SW 1271 (cell line): Measurements from ENCODE around the gene HOXC5.

Experiments
- DNase-seq, 2 experiments: peaks; one replicate each; lab custom pipeline; 2025; lab: John Stamatoyannopoulos, UW

The HOXC5 gene

DNA sequence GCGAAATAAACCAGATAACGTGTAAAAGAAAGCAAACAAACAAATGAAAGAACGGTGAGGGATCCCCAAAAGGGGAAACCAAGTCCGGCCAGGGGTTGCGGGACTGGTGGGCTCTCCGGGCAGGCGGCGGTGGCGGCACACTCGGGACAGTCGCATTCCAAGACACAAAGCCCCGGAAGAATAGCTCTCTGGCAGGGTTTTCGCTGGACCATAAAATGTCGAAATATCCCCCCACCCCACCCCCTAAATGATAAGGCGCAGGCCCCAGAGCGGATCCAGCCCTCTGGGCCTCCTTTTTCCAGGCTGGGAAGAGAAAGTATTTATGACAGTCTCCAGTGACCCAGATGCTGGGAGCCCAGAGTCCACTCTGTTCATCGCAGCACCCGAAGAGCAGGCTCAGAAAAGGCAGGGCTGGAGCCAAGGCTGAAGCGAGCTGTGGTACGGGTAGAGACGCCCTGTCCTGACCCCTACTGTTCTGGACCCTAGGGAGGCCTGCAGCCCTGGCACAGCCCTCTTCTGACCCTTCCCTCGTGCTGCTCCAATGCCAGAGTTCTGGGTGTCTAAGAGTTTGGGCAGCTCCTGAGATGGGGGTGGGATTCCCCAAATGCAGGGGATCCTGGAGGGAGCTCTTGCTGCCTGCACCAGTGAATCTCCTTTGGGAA is 26.2 kb upstream of the HOXC5 start:
- no peak for DNase-seq

GRCh38 chr12:54007538-54008259 is 25.2 kb upstream of the HOXC5 start:
- DNase-seq, result no peak

DNA sequence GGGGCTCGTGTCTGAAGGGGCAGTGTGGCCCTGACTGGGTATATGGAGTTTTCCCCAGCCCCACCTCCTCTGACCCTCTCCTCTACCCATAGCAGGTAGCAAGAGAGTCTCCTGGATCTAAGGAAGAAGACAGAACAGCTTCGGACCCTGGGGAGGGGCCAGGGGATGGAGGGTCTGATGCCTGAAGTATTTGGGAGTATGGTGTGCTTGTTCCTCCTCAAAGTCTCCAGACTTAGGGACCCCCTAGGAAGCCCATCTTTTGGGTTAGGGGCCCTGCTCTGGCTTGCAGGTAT is 24.6 kb upstream of the HOXC5 start:
- DNase-seq, result no peak

DNA sequence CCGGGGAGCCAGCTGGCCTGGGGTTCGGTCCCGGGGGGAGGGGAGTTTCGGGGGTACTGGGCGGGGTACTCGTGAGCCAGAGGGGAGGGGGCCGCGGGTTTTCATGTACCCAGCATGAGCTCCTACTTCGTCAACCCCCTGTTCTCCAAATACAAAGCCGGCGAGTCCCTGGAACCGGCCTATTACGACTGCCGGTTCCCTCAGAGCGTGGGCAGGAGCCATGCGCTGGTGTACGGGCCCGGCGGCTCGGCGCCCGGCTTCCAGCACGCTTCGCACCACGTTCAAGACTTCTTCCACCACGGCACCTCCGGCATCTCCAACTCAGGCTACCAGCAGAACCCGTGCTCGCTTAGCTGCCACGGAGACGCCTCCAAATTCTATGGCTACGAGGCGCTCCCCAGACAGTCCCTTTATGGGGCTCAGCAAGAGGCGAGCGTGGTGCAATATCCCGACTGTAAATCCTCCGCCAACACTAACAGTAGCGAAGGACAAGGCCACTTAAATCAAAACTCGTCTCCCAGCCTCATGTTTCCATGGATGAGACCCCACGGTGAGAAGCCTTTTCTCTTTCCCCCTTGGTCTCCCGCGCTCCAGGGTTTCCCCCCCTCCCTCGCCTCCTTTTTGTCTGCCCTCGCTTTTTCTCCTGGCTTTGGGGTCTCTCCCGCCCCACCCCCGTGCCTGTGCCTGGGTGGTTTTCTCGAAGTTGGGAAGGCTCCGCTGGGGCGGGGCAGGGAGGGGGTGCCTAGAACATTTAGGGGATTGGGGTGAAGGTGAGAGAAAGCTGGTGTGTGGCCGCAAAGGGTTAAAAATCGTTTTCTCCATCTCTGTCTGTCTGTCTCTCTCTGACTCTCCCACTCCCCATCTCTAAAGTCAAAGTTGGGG is 23.4 kb upstream of the HOXC5 start:
- peak in 1 of 2 experiments; percentile 34 for DNase-seq

DNA sequence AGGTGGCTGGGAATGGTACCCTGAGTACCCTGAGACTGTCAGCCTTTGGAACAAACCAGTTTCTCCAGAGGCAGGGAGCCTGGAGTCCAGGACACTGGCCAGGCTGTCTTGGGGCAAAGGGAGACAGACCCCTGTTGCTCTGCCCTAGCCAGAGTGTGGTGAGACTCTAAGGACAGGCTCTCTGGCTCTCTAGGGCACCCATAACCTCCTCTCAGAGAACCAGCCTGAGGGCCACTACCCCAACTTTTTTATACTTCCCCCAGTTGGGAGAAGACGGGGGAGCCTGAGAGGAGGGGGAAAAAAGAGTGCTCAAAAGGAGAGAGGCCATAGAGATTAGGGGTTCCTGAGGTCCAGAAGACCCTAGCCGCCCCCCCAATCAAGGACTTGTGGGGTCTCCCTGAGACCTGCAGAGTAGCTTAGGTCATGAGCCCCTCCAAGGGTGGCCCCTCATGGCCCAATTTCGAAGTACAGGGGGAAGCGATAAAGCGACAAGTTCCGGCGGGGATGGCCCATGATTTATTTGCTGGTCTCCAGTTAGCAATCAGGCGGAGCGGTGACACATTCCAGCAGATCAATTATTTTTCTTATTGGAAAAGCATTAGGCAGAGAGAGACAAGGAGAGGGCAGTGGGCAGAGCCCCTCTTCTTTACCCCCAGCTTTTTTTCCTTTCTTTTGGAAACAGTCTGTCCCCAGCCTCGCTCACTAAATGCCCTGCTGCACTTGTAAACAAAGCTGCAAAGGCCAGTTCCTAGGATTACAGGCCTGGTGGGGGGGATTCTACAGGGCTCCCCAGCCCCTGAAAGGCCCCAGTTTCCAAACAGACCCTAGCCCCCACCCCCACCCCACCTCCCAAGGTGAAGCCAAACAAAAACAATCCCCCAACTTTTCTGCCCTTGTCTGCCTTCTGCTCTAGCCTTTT is 22.5 kb upstream of the HOXC5 start:
- DNase-seq, result no peak

- no peak for DNase-seq
These were observed 21.7 kb upstream of the HOXC5 start for GRCh38 chr12:54010972-54011664.

- no peak for DNase-seq
These were observed 21.0 kb upstream of the HOXC5 start for GRCh38 chr12:54011665-54012532.

- DNase-seq, result no peak
These were observed 20.0 kb upstream of the HOXC5 start for GRCh38 chr12:54012631-54013409.

DNA sequence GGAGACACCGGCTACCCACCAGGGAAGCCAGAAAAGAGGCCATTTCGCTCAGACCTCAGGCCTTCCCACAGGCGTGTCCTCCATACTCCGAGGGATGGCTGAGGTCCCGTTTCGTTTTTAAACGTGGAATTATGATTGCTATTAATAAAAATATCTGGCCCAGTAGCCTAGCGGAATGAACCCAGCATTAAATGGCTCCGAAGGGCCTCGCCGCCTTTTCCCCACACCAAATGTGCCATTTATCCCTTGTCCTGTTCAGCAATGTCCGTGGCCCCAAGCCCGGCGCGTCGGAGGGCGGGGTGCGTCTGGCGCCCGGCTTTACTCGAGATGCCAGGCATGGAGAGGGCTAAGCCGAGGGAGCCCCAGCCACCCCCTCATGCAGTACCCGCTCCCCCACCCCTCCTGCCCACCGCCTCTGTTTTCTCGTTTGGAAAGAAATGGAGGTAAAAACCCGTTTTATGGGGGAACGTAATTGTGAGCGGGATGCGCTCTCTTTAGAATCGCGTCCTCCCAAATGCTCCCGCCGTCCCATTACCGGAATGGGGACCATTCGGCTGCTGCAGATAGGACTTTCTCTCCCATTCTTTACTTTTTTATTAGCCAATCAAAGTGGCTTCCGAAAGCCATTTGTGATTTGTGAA is 18.4 kb upstream of the HOXC5 start:
- DNase-seq, result no peak

GRCh38 chr12:54015018-54015931 is 17.6 kb upstream of the HOXC5 start:
- no peak for DNase-seq

DNA sequence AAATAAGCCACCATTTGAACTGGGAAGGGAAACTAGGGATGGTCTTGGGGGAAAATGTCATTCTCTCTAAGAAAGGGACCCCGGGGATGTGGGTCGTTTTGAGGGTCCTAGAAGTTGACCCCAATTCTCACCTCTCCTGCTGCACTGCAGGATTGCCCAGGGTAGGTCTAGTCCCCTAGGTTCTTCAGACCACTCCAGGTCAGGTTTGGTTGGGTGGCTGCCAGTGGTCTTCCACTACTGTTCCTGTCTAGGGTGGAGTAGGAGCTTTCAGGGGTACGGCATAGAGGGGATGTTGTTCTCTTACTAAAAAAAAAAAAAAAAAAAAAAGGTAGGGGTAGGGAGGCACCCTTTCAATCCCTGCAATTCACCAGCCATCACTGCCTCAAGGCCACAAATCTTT is 16.8 kb upstream of the HOXC5 start:
- DNase-seq, result no peak

DNA sequence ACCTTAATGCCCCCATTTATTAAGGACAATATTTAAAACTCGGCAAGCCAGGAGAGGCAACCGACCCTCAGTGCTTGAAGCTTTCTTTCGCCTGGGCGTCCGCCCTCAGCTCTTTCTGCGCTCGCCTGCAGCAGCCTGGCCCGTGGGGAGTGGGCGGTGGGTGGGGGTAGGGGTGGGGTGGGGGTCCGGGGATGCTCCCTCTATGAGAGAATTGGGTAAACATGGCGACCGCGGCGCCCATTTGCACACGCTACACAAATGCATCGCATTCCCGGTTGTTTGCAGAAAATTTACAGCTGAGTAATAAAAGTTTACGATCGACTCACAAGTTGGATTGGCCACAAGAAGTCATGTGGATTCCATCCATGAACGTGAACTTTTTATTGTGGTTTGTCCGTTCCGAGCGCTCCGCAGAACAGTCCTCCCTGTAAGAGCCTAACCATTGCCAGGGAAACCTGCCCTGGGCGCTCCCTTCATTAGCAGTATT is 16.3 kb upstream of the HOXC5 start:
- peak; percentile 43 to 80 for DNase-seq

- DNase-seq, result peak in 1 of 2 experiments; percentile 86
These were observed 15.6 kb upstream of the HOXC5 start for GRCh38 chr12:54017027-54017788.

- peak; percentile 93 to 94 for DNase-seq
These were observed 14.9 kb upstream of the HOXC5 start for GRCh38 chr12:54017878-54018467.

GRCh38 chr12:54018468-54018984 is 14.3 kb upstream of the HOXC5 start:
- peak; percentile 48 to 72 for DNase-seq
